Astrocyte of the cerebellum (primary cell): ENCODE data around the gene TNFRSF21.

Experiments
- DNase-seq: peaks from one replicate; pipeline ENCODE4 v3.0.0-alpha.2; 2011; ENCODE audit warnings: low read depth
- H3K4me3 ChIP-seq: 2 replicates; pipeline ENCODE4 v1.5.1; 2011; ENCODE audit warnings: mild to moderate bottlenecking, low read depth, low read length, moderate library complexity
- CTCF ChIP-seq: IDR thresholded peaks from 2 replicates; pipeline ENCODE4 v1.5.1; 2012; ENCODE audit warnings: low read length, low read depth, moderate library complexity, mild to moderate bottlenecking; ENCODE audit errors: missing control alignments
- in situ Hi-C: cut with HindIII; loops from 2 replicates; pipeline ENCODE4 v1.10.0; 2017; ENCODE audit warnings: low sequenced_read_pairs

The TNFRSF21 gene

GRCh38 chr6:47265971-47266370, 43.7 kb downstream of the TNFRSF21 start:
- in situ Hi-C loops: no loop called here
- DNase-seq: no peak
- TF ChIP-seq CTCF: no peak
- H3K4me3 ChIP-seq: no peak overlapping the region

- no peak for DNase-seq
- no peak overlapping the region for H3K4me3 ChIP-seq
- in situ Hi-C loops: no loop called here
- no peak for TF ChIP-seq CTCF
Observed at GRCh38 chr6:47264775-47265184, 44.9 kb downstream of the TNFRSF21 start.

DNA sequence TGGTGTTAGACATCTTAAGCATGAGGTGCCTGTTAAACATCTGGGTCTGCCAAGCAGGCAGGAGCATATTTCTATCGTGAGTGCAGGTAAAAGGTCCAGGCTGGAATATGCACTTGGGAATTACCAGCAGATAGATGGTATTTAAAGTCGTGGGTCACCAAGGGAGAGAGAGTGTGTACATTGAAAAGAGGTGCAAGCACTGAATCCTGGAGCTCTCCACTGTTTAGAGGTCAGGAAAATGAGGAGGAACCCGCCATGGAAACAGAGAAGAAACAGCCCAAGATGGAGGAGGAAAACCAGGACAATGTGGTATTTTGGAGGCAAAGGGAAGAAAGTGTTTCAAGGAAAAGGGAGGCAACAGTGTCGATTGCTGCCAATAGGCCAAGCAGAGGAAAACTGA, 46.4 kb downstream of the TNFRSF21 start:
- no peak overlapping the region for H3K4me3 ChIP-seq
- no peak for DNase-seq
- in situ Hi-C loops: no loop called here
- no peak for TF ChIP-seq CTCF

DNA sequence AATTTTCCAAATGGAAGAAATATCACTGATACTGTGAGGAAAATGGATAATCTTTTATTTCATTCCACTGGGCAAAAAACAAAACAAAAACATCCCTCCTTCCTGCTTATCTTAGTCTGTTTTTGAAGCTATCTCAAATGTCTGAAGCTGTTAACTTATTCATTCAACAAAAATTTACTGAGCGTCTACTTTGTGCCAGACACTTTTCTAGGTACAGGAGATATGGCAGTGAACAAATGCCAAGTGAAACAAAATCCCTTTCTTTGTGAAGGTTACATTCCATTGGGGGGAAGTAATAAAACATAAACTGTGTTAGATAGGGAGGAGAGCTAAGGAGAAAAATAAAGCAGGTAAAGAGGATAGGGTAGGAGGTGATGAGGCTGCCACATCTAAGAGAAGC, 47.5 kb downstream of the TNFRSF21 start:
- in situ Hi-C loops: no loop called here
- no peak for TF ChIP-seq CTCF

DNA sequence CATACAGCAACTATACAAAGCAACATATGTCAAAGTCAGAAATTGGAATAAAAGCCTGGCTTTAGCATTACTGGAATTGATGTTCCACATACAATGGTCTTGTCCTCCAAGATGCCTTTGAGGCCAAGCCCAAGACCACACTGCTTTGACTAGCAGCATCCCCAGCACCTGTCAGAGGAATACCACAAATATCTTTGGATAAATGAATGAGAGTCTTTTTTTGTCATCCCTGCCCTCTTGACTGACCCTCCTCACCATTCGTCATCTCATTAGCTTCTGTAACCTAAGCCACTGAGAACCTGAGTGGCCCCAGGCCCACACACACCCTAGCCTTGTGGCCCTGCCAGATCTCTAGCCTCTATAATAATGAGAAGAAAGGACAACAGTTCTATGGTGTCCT, 48.5 kb downstream of the TNFRSF21 start:
- no peak overlapping the region for H3K4me3 ChIP-seq
- no peak for DNase-seq
- no peak for TF ChIP-seq CTCF
- in situ Hi-C loops: no loop called here

More for the DNA sequence above, 47.5 kb downstream of the TNFRSF21 start:
- H3K4me3 ChIP-seq: no peak overlapping the region
- no peak for DNase-seq

DNA sequence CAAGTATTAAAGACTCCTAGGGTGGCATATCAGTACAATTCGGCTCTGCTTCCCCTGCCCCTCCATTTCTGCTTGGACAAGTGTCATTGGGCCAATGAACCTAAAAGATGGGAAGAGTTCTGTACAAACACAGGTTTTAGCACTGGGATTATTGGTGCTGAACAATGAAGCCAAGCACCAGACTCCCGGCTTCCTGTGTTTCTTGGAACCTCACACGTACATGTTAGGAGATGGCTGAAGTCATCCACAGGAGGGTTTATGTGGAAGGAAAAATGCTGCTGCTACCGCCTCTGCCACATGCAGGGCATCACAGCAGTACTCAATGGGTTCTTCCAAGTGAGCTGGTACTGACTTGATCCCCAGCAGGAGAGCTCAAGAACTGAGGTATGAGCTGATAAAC, 49.7 kb downstream of the TNFRSF21 start:
- no peak for TF ChIP-seq CTCF
- in situ Hi-C loops: no loop called here
- H3K4me3 ChIP-seq: no peak overlapping the region
- no peak for DNase-seq
